Astrocyte (in vitro differentiated cells and primary cell): ENCODE measurements around the gene SYPL2. TPM values are rescaled to one million over a fixed set of nuclear protein-coding genes. Genes with fewer than 3 reads are reported as not detected.
"Not testable (repeated sequence)": the region's sequence is repeated elsewhere in the genome, so short reads cannot be mapped to it uniquely, and the experiment has no call there.

Source experiments
- DNase-seq: peaks from one replicate; pipeline ENCODE4 v3.0.0-alpha.2; 2010; ENCODE audit warnings: low read depth
- FAIRE-seq: peaks from 2 replicates; lab custom pipeline; 2011; peaks lifted over from hg19 to GRCh38; lab: Jason Lieb, UNC
- H2AFZ ChIP-seq: 2 replicates; pipeline ENCODE4 v1.6.0; 2012; ENCODE audit warnings: low read depth, low read length, inconsistent platforms
- H3K27ac ChIP-seq: 2 replicates; pipeline ENCODE4 v1.5.1; 2011; ENCODE audit warnings: low read depth, low read length, inconsistent platforms
- H3K27me3 ChIP-seq: 2 replicates; pipeline ENCODE4 v1.6.0; 2011; ENCODE audit warnings: low read length, inconsistent platforms; ENCODE audit not compliant: insufficient read depth
- H3K36me3 ChIP-seq: 2 replicates; pipeline ENCODE4 v1.5.1; 2011; ENCODE audit warnings: low read length, inconsistent platforms; ENCODE audit not compliant: insufficient read depth
- H3K4me1 ChIP-seq: 2 replicates; pipeline ENCODE4 v1.5.1; 2011; ENCODE audit warnings: low read length, inconsistent platforms; ENCODE audit not compliant: insufficient read depth
- H3K4me2 ChIP-seq: 2 replicates; pipeline ENCODE4 v1.6.0; 2012; ENCODE audit warnings: low read length, inconsistent platforms
- H3K4me3 ChIP-seq: 2 replicates; pipeline ENCODE4 v1.5.1; 2011; ENCODE audit warnings: low read depth, mild to moderate bottlenecking, low read length, inconsistent platforms; ENCODE audit not compliant: insufficient read depth
- H3K79me2 ChIP-seq: 2 replicates; pipeline ENCODE4 v1.6.0; 2012; ENCODE audit warnings: mild to moderate bottlenecking, low read length, inconsistent platforms; ENCODE audit not compliant: insufficient read depth
- H3K9ac ChIP-seq: 2 replicates; pipeline ENCODE4 v1.6.0; 2012; ENCODE audit warnings: mild to moderate bottlenecking, low read length, inconsistent platforms
- H3K9me3 ChIP-seq: 2 replicates; pipeline ENCODE4 v1.5.1; 2012; ENCODE audit warnings: low read depth, mild to moderate bottlenecking, low read length, inconsistent platforms; ENCODE audit not compliant: insufficient read depth
- H4K20me1 ChIP-seq: 2 replicates; pipeline ENCODE4 v1.6.0; 2012; ENCODE audit warnings: low read length, inconsistent platforms; ENCODE audit not compliant: insufficient read depth
- H3K27ac Mint-ChIP-seq: one replicate; pipeline ENCODE4 v1.8.0; 2021; ENCODE audit warnings: mild to moderate bottlenecking, mixed read lengths; ENCODE audit not compliant: unreplicated experiment
- H3K27me3 Mint-ChIP-seq: one replicate; pipeline ENCODE4 v1.8.0; 2021; ENCODE audit warnings: low read depth, mixed read lengths; ENCODE audit not compliant: unreplicated experiment
- H3K36me3 Mint-ChIP-seq: one replicate; pipeline ENCODE4 v1.8.0; 2021; ENCODE audit warnings: low read depth, mixed read lengths; ENCODE audit not compliant: unreplicated experiment
- H3K4me1 Mint-ChIP-seq: one replicate; pipeline ENCODE4 v1.8.0; 2021; ENCODE audit warnings: low read depth, mixed read lengths; ENCODE audit not compliant: unreplicated experiment
- H3K4me3 Mint-ChIP-seq: one replicate; pipeline ENCODE4 v1.8.0; 2021; ENCODE audit warnings: mild to moderate bottlenecking, moderate library complexity, mixed read lengths; ENCODE audit not compliant: unreplicated experiment
- H3K9me3 Mint-ChIP-seq: one replicate; pipeline ENCODE4 v1.8.0; 2021; ENCODE audit warnings: mild to moderate bottlenecking, mixed read lengths; ENCODE audit not compliant: unreplicated experiment
- EZH2 ChIP-seq: IDR thresholded peaks from 2 replicates; pipeline ENCODE4 v1.6.1; 2012; ENCODE audit warnings: mild to moderate bottlenecking, low read length, inconsistent platforms; ENCODE audit not compliant: insufficient read depth
- total RNA-seq: library from RNA; stranded (reverse); gene quantifications from 2 replicates; pipeline ENCODE4 v1.2.1, GENCODE V29; 2021
- TF ChIP-seq, protein P1 (sequence below): IDR thresholded peaks from 2 replicates; pipeline ENCODE4 v1.5.1; 2011; ENCODE audit warnings: low read depth, mild to moderate bottlenecking, inconsistent platforms, low read length, moderate library complexity; ENCODE audit not compliant: insufficient read depth

Gene SYPL2
- total RNA-seq, 1 donor from 2014 or later = 0.70 TPM

DNA sequence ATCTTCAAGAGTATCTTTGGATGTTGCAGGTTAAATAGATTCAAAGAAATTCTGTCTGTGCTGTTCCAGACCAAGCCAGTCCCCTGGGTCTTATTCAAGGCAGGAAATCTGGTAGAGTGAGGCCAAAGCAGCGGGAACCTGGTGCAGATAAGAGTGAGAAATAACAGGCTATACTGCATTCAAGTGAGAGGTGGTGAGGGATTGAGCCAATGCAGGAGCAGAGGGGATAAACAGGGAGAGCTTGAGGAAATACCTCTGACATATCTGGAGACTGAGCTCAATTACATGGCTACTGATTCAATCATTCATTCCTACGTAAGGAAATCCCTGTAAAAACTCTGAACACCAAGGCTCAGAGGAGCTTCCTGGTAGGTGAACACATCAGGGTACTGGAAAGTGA lies 22.9 kb upstream of the SYPL2 start:
- no peak overlapping the region for H3K27ac ChIP-seq
- TF ChIP-seq EZH2 = no peak
- TF ChIP-seq, protein P1, sequence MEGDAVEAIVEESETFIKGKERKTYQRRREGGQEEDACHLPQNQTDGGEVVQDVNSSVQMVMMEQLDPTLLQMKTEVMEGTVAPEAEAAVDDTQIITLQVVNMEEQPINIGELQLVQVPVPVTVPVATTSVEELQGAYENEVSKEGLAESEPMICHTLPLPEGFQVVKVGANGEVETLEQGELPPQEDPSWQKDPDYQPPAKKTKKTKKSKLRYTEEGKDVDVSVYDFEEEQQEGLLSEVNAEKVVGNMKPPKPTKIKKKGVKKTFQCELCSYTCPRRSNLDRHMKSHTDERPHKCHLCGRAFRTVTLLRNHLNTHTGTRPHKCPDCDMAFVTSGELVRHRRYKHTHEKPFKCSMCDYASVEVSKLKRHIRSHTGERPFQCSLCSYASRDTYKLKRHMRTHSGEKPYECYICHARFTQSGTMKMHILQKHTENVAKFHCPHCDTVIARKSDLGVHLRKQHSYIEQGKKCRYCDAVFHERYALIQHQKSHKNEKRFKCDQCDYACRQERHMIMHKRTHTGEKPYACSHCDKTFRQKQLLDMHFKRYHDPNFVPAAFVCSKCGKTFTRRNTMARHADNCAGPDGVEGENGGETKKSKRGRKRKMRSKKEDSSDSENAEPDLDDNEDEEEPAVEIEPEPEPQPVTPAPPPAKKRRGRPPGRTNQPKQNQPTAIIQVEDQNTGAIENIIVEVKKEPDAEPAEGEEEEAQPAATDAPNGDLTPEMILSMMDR = no peak
- no peak overlapping the region for H2AFZ ChIP-seq
- H3K9ac ChIP-seq = no peak overlapping the region
- H3K27ac Mint-ChIP-seq = no peak overlapping the region
- H3K27me3 Mint-ChIP-seq = peaks cover 8% of the 10 kb centered on the region
- DNase-seq = no peak
- no peaks in the 10 kb centered on the region for H3K9me3 ChIP-seq
- no peaks in the 10 kb centered on the region for H3K79me2 ChIP-seq
- H3K36me3 ChIP-seq = no peaks in the 10 kb centered on the region
- no peak for FAIRE-seq
- H3K36me3 Mint-ChIP-seq = no peaks in the 10 kb centered on the region
- H4K20me1 ChIP-seq = no peaks in the 10 kb centered on the region
- peaks cover 18% of the 10 kb centered on the region for H3K27me3 ChIP-seq
- H3K9me3 Mint-ChIP-seq = no peaks in the 10 kb centered on the region
- peaks cover 7% of the 10 kb centered on the region for H3K4me1 ChIP-seq
- no peak overlapping the region for H3K4me3 Mint-ChIP-seq
- no peak overlapping the region for H3K4me3 ChIP-seq
- no peaks in the 10 kb centered on the region for H3K4me1 Mint-ChIP-seq
- H3K4me2 ChIP-seq = no peak overlapping the region

DNA sequence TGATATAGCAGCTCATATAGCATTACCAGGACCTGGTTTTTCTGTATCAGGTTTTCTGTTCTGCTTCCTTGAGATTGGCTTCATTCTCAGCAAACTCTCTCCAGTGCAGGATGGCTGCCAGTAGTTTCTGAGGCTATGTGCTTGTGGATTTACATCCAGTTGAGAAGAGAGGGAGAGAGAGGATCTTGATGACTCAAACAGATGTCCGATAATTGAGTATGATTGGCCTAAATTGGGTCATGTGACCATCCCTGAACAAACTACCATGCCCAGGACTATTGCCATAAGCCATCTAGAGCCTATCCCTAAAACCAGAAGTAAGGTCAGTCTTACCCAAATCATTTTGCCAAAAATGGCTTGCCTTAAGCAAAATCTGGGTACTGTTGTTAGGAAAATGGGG lies 22.0 kb upstream of the SYPL2 start:
- no peak for DNase-seq
- Histone ChIP-seq H3K36me3 (no peaks in the 10 kb centered on the region), H3K9ac (no peak overlapping the region), H3K4me3 (no peak overlapping the region), H2AFZ (no peak overlapping the region), H3K4me2 (no peak overlapping the region), H4K20me1 (no peaks in the 10 kb centered on the region), H3K4me1 (no peaks in the 10 kb centered on the region), H3K9me3 (no peaks in the 10 kb centered on the region), H3K27me3 (peaks cover 18% of the 10 kb centered on the region), H3K27ac (no peak overlapping the region), H3K79me2 (no peaks in the 10 kb centered on the region)
- H3K4me1 Mint-ChIP-seq = no peaks in the 10 kb centered on the region
- no peak for FAIRE-seq
- H3K27me3 Mint-ChIP-seq = peaks cover 8% of the 10 kb centered on the region
- no peaks in the 10 kb centered on the region for H3K9me3 Mint-ChIP-seq
- H3K36me3 Mint-ChIP-seq = no peaks in the 10 kb centered on the region
- no peak for TF ChIP-seq EZH2
- TF ChIP-seq, protein P1 = no peak
- H3K27ac Mint-ChIP-seq = no peak overlapping the region
- H3K4me3 Mint-ChIP-seq = no peak overlapping the region

DNA sequence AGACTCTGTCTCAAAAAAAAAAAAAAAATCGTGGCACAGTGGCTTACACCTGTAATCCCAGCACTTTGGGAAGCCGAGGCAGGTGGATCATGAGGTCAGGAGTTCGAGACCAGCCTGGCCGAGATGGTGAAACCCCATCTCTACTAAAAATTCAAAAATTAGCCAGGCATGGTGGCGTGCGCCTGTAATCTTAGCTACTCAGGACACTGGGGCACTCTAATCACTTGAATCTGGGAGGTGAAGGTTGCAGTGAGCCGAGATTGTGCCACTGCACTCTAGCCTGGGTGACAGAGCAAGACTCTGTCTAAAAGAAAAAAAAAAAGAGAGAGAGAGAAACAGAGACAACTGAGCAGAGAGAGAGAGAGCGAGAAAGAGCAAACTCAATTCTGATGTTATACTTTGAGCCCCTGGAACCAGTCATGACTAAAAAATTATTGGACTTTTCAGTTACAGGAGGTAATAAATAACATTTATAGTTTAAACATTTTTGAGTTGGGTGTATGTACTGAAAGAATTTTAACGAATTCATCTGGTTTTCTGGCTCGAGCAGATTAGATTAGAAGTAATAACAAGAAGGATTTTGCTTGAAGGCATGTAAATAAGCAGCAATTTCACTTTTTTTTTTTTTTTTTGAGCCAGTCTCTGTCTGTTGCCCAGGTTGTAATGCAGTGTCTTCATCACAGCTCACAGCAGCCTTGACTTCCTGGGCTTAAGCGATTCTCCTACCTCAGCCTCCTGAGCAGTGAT lies 20.2 kb upstream of the SYPL2 start:
- not testable (repeated sequence) for H3K36me3 Mint-ChIP-seq, H3K9me3 ChIP-seq, H3K9me3 Mint-ChIP-seq, H2AFZ ChIP-seq, H3K79me2 ChIP-seq, H3K4me1 ChIP-seq, H3K4me3 Mint-ChIP-seq, FAIRE-seq, H3K9ac ChIP-seq, H3K4me3 ChIP-seq, H4K20me1 ChIP-seq, DNase-seq, H3K27ac ChIP-seq, H3K27ac Mint-ChIP-seq, H3K4me1 Mint-ChIP-seq, H3K36me3 ChIP-seq, H3K4me2 ChIP-seq
- peaks cover 14% of the 10 kb centered on the region for H3K27me3 Mint-ChIP-seq
- peaks cover 18% of the 10 kb centered on the region for H3K27me3 ChIP-seq
